Renal pelvis (tissue), 4 donors: ENCODE measurements around the gene NUP43. TPM values are rescaled to one million over a fixed set of nuclear protein-coding genes. Genes with fewer than 3 reads are reported as not detected.
"Not testable (repeated sequence)": the region's sequence is repeated elsewhere in the genome, so short reads cannot be mapped to it uniquely, and the experiment has no call there.

Source experiments
- DNase-seq: peaks from one replicate; pipeline ENCODE4 v3.0.0-alpha.2; 2013
- polyA plus RNA-seq, 3 donors: library from polyadenylated mRNA; unstranded; fragments of 120-200 nt; gene quantifications; one replicate each; pipeline ENCODE4 v1.2.1, GENCODE V29; 2013; ENCODE audit not compliant: insufficient read length in 3 of 3

The NUP43 gene
- polyA plus RNA-seq, 3 donors, result 37.7 to 46.5 (median 44.1) TPM

GRCh38 chr6:149751920-149752319, 5.6 kb upstream of the NUP43 start:
- not testable (repeated sequence) for DNase-seq

- no peak for DNase-seq
Observed at GRCh38 chr6:149751239-149751638, 4.9 kb upstream of the NUP43 start.

DNA sequence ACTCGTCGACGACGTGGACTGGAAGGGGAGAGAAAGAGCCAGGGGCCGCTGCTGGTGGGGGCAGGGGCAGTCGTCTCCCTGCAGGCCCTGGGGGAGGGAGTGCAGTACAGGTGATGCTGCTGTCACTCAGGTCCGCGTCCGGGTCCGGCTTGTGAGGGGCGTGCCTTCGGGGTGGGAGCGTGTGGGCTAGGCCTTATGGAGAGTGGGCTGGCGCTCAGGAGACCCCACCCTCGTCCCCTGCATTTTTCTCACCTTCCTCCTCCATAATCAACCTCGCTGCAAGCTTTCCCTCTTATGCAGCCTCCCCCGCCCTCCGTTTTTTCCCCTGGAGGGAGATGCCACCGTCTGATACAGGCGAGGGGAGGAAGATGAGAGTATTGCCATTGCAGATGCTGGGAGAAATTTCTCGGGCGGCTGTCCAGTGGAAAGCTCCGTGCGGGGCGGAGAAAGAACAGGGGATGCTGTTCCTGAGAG, 3.8 kb upstream of the NUP43 start:
- DNase-seq, result peak; percentile 58

- peak; percentile 90 for DNase-seq
Observed at GRCh38 chr6:149749594-149750135, 3.3 kb upstream of the NUP43 start, which contains the start of gene PCMT1. Gene PCMT1, plus strand, starts transcription at chr6:149749741. Its CDS starts 161 bp downstream, at chr6:149749902.

GRCh38 chr6:149749082-149749593, 2.8 kb upstream of the NUP43 start:
- not testable (repeated sequence) for DNase-seq

GRCh38 chr6:149745252-149745651, 1.1 kb downstream of the NUP43 start:
- not testable (repeated sequence) for DNase-seq

GRCh38 chr6:149734915-149735314, 11.4 kb downstream of the NUP43 start:
- no peak for DNase-seq

DNA sequence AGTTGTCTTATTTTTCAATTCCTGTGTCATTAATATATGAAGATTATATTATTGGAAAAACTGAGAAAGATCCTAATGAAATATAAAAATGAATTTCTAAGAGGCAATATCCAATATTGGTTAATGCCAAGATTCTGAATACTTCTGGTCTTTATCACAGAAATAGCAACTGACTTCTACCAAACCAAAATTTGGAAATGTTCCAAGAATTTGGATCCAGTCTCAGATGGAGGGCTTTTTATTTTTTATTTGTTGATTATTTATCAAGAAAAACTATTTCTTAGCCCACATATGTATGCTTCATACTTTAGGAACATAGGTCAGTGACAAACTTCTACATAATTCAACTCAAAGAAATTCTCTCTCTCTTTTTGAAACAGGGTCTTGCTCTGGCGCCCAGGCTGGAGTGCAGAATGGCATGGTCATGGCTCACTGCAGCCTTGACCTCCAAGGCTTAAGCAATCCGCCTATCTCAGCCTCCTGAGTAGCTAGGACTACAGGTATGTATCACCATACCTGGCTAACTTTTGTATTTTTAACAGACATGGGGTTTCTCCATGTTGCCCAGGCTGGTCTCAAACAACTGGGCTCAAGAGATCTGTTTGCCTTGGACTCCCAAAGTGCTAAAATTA, 13.1 kb downstream of the NUP43 start:
- DNase-seq, result no peak

DNA sequence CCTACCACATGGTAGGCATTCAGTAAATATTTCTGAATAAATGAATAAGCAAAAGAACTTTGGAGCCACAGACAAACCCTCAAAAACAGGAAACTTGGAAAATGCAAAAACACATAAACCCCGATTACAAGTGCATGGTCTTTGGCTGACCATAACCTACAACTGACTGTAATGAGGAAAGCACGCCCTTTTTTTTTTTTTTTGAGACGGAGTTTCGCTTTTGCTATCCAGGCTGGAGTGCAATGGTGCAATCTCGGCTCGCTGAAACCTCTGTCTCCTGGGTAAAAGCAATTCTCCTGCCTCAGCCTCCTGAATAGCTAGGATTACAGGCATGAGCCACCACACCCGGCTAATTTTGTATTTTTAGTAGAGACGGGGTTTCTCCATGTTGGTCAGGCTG, 16.5 kb downstream of the NUP43 start:
- DNase-seq, result no peak

DNA sequence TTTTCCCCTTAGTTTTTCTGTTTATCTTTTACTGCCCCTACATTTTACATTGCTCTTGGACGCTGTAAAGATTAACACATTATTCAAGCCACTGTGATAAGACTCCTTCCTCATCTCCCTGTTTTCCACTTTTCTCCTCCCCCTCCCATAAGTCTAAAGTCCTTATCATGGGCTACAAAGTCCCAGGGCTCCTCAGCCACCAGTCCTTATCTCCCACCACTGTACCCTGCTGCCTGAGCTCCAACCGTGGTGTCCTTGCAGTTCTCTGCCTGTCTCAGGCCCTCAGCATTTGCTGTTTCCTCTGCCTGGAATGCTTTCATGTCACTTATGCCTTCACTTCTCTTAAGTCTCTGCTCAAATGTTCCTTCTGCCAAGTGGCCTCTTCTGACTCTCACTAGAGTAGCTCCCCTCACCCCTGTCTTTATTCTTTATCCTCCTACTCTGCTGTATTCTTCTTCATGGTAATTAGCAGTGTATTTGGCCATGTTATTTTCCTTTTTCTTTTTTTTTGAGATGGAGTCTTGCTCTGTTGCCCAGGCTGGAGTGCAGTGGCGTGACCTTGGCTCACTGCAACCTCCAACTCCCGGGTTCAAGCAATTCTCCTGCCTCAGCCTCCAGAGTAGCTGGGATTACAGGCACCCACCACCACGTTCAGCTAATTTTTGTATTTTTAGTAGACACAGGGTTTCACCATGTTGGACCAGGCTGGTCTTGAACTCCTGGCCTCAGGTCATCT, 17.7 kb downstream of the NUP43 start:
- DNase-seq, result no peak

DNA sequence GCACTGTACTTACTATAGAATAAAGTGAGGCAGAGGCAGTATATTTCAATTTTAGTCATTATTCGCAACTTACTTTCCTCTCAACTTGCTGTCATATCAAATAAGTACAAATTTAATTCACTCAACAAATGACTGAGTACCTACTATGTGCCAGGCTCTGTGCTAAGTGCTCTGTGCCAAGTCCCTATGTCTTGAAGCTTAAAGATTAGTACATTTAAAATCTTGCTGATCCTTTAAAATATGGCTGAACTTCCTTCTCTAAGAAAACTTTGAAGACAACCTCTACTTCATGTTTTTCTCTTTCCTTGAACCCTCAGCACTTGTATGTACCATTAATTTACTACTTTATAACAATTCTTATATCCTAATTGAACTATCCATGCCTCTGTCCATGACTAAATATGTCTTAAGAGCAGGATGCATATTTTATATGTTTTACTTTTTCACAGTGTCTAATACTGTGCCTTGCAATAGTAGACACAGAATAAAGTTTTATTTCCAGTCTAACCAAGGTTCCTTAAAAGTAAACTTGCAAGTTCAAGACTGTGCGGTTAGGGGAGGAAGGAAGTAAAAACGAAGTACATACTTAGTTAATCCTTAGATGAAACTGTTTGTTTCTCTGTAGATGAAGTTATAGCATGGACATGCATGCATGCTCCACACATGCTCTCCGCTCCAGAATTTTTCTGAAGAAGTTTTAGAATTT, 18.4 kb downstream of the NUP43 start:
- no peak for DNase-seq

GRCh38 chr6:149725785-149726184, 20.5 kb downstream of the NUP43 start:
- no peak for DNase-seq

GRCh38 chr6:149723771-149724417, 22.4 kb downstream of the NUP43 start:
- DNase-seq, result no peak

- no peak for DNase-seq
Observed at GRCh38 chr6:149723262-149723661, 23.1 kb downstream of the NUP43 start.

DNA sequence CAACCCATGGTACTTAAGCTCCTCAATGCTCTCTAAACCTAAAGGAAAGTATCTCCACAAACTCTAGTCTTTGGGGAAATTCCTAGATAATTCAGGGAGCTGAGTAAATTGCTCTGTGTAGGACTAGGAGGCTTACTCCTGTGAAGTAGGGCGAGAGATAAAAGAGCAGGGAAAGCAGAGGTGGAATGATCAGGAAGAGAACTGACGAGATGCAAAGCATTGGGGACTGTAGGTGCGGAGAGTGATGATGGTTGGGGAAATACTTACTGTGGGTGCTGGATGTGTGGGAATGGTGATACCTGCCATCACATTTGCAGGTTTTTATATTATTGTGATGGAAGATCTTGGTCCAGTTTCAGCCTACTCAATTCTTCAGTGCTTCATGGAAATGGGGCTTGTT, 26.8 kb downstream of the NUP43 start:
- DNase-seq, result no peak

- DNase-seq, result peak; percentile 85
Observed at GRCh38 chr6:149717588-149718458, 28.5 kb downstream of the NUP43 start, which contains the start of gene LATS1. Gene LATS1, minus strand, starts transcription at chr6:149718101. Its CDS starts 15,975 bp downstream, at chr6:149702126.

- no peak for DNase-seq
Observed at GRCh38 chr6:149717255-149717587, 29.1 kb downstream of the NUP43 start.

GRCh38 chr6:149716181-149716963, 30.0 kb downstream of the NUP43 start:
- DNase-seq, result no peak

- DNase-seq, result no peak
Observed at GRCh38 chr6:149714442-149714841, 31.9 kb downstream of the NUP43 start.

DNA sequence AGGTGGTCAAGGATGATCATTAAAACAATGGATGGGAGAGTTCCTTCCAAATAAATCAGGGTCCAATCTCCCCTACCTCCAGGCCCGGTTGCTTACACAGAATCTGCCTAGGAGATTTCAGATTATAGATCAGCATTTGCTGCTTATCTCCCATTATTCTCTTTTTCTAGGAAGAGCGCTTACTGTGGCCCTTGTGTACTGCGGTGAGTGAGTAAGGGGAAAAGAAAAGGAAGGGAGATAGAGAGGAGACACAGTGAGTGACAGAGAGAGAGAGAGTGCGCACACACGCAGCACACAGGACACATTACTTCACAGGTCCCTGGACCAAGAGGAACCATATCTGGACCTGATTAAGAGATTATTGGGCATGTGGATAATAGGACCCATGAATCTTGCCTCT, 34.6 kb downstream of the NUP43 start:
- DNase-seq, result no peak
